Stimulated activated CD4-positive, alpha-beta T cell treated with anti-CD3 and anti-CD28 coated beads, Interleukin-2, amount 100 ng/mL, for 24 hours (primary cell): ENCODE measurements around the gene SRP54.
"Not testable (repeated sequence)": the region's sequence is repeated elsewhere in the genome, so short reads cannot be mapped to it uniquely, and the experiment has no call there.

Experiments
- DNase-seq, 2 donors: peaks; one replicate each; pipeline ENCODE4 v3.0.0-alpha.2; 2020

The SRP54 gene

GRCh38 chr14:35050652-35051051 lies 67.9 kb downstream of the SRP54 start:
- DNase-seq: no peak

- DNase-seq: no peak
Observed at GRCh38 chr14:35051796-35052195, 69.0 kb downstream of the SRP54 start.

- no peak for DNase-seq
Observed at GRCh38 chr14:35052637-35053036, 69.8 kb downstream of the SRP54 start.

GRCh38 chr14:35061113-35061791 lies 78.5 kb downstream of the SRP54 start:
- not testable (repeated sequence) for DNase-seq

- DNase-seq: not testable (repeated sequence)
Observed at GRCh38 chr14:35065731-35066130, 82.9 kb downstream of the SRP54 start.

GRCh38 chr14:35068238-35069012 lies 85.6 kb downstream of the SRP54 start:
- DNase-seq: no peak

- DNase-seq: no peak
Observed at GRCh38 chr14:35072226-35072625, 89.4 kb downstream of the SRP54 start.

GRCh38 chr14:35073486-35073885 lies 90.7 kb downstream of the SRP54 start:
- no peak for DNase-seq

GRCh38 chr14:35078082-35078481 lies 95.3 kb downstream of the SRP54 start:
- no peak for DNase-seq
